Epithelial cell of esophagus (primary cell): ENCODE measurements around the gene EEPD1.

Source experiments
- DNase-seq: peaks from one replicate; pipeline ENCODE4 v3.0.0; 2010; ENCODE audit warnings: low read depth
- H3K4me3 ChIP-seq: 2 replicates; pipeline ENCODE4 v1.5.1; 2011; ENCODE audit warnings: mild to moderate bottlenecking, low read length, control low read depth
- TF ChIP-seq, protein P1 (sequence below): IDR thresholded peaks from 2 replicates; pipeline ENCODE4 v1.5.1; 2011; ENCODE audit warnings: low read depth, mild to moderate bottlenecking, low read length, control low read depth, inconsistent platforms; ENCODE audit not compliant: insufficient read depth; ENCODE audit errors: missing control alignments

Gene EEPD1

DNA sequence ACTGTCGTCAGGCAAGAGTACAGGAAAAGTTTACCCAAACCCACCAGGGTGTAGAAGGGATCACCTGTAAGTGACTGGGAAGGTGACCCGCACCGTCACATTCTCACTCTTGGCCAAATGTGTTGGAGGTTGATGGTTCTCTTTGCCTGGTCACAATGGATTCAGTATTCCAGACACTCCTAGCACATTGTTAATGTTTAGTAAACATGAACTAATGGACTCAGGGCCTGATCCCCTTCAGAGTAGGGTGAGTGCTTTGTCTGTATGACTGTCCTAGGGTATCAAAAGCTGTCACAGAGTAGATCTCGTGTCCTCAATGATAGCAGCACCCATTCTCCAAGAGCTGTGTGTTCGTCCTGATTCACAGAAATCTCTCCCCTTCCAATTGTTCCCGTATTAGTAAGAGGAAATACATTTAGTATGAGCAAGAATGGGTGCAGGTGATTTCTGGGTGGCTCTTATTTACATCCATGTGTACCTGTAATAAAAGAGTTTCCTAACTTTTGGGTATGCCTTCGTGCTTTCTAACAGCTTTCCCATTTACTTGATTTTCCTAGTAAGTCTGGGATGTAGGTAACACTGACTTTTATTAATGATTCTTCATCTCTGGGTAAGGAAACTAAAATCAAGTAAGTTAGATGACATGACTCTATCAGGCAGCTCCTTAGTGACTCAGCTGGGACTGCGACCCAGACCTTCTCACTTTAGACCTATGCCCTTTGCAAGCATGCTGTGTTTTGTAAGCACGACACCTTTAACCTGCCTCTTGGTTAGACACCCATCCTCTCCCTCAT, 4.7 kb downstream of the EEPD1 start:
- H3K4me3 ChIP-seq, result no peak overlapping the region
- peak; percentile 75 for DNase-seq
- TF ChIP-seq, protein P1, sequence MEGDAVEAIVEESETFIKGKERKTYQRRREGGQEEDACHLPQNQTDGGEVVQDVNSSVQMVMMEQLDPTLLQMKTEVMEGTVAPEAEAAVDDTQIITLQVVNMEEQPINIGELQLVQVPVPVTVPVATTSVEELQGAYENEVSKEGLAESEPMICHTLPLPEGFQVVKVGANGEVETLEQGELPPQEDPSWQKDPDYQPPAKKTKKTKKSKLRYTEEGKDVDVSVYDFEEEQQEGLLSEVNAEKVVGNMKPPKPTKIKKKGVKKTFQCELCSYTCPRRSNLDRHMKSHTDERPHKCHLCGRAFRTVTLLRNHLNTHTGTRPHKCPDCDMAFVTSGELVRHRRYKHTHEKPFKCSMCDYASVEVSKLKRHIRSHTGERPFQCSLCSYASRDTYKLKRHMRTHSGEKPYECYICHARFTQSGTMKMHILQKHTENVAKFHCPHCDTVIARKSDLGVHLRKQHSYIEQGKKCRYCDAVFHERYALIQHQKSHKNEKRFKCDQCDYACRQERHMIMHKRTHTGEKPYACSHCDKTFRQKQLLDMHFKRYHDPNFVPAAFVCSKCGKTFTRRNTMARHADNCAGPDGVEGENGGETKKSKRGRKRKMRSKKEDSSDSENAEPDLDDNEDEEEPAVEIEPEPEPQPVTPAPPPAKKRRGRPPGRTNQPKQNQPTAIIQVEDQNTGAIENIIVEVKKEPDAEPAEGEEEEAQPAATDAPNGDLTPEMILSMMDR, result no peak

DNA sequence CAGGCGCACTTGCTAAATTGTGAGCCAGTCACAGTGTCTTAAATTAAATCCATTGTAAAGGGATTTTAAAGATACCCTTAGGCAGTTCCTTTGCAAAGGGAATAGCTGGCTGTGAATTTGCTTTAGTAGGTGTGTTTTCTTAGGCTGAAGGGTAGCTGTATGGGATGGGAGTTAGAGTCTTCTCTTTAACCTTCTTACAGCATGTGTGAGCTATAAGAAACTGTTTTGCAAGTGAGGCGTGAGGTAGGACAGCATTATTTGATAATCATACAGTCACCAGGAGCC, 5.2 kb downstream of the EEPD1 start:
- DNase-seq, result peak; percentile 23

DNA sequence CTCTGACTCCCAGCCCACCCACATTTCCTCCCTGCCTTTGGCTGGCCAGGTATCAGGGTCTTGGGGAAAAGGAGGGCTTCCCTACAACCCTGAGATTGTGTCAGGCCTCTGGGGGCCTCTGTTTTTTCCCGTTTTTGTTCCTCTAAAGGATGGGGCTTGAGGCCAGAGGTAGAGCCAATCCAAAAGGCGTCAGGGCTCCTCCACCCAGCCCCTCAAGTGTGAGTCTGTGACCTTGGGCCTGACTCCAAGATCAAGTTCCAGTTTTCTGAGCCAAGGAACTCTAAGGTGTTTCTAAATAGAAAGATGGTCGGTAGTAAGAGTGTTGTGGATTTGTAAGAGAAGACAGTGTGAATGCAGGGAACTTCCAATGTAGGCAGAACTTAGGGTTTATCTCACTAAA, 6.6 kb downstream of the EEPD1 start:
- no peak for DNase-seq
- TF ChIP-seq, protein P1, result no peak
- H3K4me3 ChIP-seq, result no peak overlapping the region

More for the DNA sequence above, 5.2 kb downstream of the EEPD1 start:
- TF ChIP-seq, protein P1, result no peak
- H3K4me3 ChIP-seq, result no peak overlapping the region

DNA sequence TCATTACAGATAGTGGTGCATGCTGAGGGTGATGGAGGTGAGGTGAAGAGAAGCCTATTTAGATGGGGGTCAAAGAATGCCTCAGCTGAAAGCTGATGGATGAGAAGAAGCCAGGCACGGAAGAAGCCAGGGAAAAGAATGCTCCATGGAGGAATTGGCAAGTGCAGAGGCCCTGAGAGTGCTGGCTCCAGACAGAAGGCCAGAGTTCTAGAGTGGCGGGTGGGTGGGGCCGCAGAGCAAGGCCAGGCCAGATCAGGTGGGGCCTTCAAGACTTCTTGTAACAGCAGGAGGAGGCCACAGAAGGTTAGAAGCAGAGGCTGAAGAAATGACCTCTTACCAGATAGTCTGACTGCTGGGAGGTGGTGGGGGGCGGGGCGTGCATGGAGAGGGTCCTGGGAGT, 7.3 kb downstream of the EEPD1 start:
- no peak for DNase-seq
- H3K4me3 ChIP-seq, result no peak overlapping the region
- TF ChIP-seq, protein P1, result no peak

DNA sequence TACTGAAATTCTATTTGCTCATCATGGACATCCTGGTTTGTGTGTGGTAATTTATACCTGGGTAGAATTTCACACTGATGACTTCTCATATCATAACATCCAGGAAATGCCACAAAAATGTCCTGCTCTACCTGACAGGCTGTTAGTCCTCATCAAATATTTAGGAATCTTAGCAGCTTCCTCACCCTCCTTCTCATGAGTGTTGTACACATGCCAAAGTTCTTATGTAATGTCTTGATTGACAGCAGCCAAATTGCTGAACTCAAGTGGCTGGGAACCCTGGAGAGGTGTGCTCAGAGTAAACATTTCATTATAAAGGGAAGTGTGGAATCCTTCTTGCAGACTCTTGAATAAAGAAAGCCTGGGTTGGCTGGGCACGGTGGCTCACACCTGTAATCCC, 8.9 kb downstream of the EEPD1 start:
- DNase-seq, result peak; percentile 79
- TF ChIP-seq, protein P1, result no peak
- H3K4me3 ChIP-seq, result no peak overlapping the region

DNA sequence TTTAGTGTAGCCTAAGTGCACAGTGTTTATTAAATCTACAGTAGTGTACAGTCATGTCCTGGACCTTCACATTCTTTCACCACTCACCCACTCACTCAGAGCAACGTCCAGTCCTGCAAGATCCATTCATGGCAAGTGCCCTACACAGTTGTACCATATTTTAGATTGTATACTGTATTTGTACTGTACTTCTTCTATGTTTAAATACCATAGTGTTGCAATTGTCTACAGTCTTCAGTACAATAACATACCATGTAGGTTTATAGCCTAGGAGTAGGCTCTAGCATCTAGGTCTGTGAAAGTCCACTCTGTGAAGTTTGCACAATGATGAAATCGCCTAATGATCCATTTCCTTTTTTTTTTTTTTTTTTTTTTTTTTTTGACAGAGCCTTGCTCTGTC, 12.0 kb downstream of the EEPD1 start:
- no peak overlapping the region for H3K4me3 ChIP-seq
- TF ChIP-seq, protein P1, result no peak
- DNase-seq, result peak; percentile 14

DNA sequence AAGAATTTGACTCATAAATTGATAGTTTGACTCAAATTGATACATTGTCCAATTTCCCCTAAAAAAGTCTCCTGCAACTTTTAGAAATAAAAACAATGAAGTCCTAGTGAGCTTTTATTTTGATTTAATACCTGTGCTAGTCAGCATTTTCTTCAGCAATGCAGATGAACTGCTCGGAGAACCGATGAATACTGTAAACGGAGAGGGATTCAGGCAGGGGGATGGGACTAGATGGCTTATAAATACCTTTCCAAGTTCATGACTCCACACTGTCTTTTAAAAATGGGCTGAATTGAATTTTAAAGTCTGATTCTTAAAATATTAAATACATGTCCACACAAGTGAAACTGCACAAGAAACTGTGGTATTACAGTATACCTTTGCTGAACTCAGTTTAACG, 12.7 kb downstream of the EEPD1 start:
- no peak for DNase-seq
- no peak overlapping the region for H3K4me3 ChIP-seq
- TF ChIP-seq, protein P1, result no peak
